Neural cell (in vitro differentiated cells): ENCODE results near the gene PIK3IP1.

Experiments
- CTCF ChIP-seq: fragments of 450-650 bp; IDR thresholded peaks from 2 replicates; pipeline ENCODE4 v1.5.1; 2014; ENCODE audit warnings: antibody characterized with exemption, mild to moderate bottlenecking, moderate library complexity; ENCODE audit not compliant: poor library complexity, severe bottlenecking
- EZH2 ChIP-seq: fragments of 200-600, 300-800 bp; shearing (Covaris generic), sonication (generic); IDR thresholded peaks from 2 replicates; pipeline ENCODE4 v1.6.1; 2014; ENCODE audit warnings: antibody characterized with exemption, low read length, borderline replicate concordance, mild to moderate bottlenecking; ENCODE audit not compliant: insufficient read depth, poor library complexity, severe bottlenecking

GRCh38 chr22:31274017-31274416 is 18.3 kb downstream of the PIK3IP1 start:
- TF ChIP-seq CTCF = no peak
- no peak for TF ChIP-seq EZH2
